HL-60 (cell line): ENCODE measurements around the gene EYA2.

Source experiments
- CTCF ChIP-seq: IDR thresholded peaks from one replicate; pipeline ENCODE4 v1.5.1; 2011; ENCODE audit warnings: low read length, control low read depth, inconsistent platforms; ENCODE audit not compliant: insufficient read depth
- POLR2AphosphoS5 ChIP-seq: IDR thresholded peaks from 2 replicates; pipeline ENCODE4 v1.6.1; 2012; ENCODE audit warnings: low read depth

GRCh38 chr20:47221036-47221625 lies 326.5 kb downstream of the EYA2 start:
- TF ChIP-seq CTCF, result no peak
- TF ChIP-seq POLR2AphosphoS5, result no peak
